Measurements from ENCODE around the gene RXFP4.
"Not testable (repeated sequence)": the region's sequence is repeated elsewhere in the genome, so short reads cannot be mapped to it uniquely, and the experiment has no call there.

RXFP4 gene

GRCh38 chr1:155978973-155979429 lies 37.6 kb downstream of the RXFP4 start:
- DNase-seq = no peak

- DNase-seq = no peak
Measured at GRCh38 chr1:155979597-155980343, 38.3 kb downstream of the RXFP4 start.

- no peak for DNase-seq
Measured at GRCh38 chr1:155981266-155982088, 40.0 kb downstream of the RXFP4 start.

- DNase-seq = no peak
Measured at GRCh38 chr1:155982106-155982505, 40.7 kb downstream of the RXFP4 start.

GRCh38 chr1:155983191-155984024 lies 42.0 kb downstream of the RXFP4 start:
- DNase-seq = peak; percentile 72

GRCh38 chr1:155984341-155984740 lies 42.9 kb downstream of the RXFP4 start:
- DNase-seq = no peak

- DNase-seq = not testable (repeated sequence)
Measured at GRCh38 chr1:155984903-155985645, 43.6 kb downstream of the RXFP4 start.

GRCh38 chr1:155989242-155990004 lies 48.0 kb downstream of the RXFP4 start:
- peak; percentile 18 for DNase-seq

- no peak for DNase-seq
Measured at GRCh38 chr1:155990005-155990739, 48.7 kb downstream of the RXFP4 start.
